Mucosa of stomach (tissue), 1 donor: ENCODE measurements around the gene COL11A2.
A peak's percentile ranks its signal among the peaks of the same experiment; 100 is the strongest.
"Not testable (repeated sequence)": the region's sequence is repeated elsewhere in the genome, so short reads cannot be mapped to it uniquely, and the experiment has no call there.

Source experiments
- H3K27me3 ChIP-seq: one replicate; pipeline ENCODE4 v1.7.0; 2013; ENCODE audit warnings: mild to moderate bottlenecking, low read length; ENCODE audit not compliant: control insufficient read depth, insufficient read depth
- H3K36me3 ChIP-seq: one replicate; pipeline ENCODE4 v1.7.0; 2013; ENCODE audit warnings: low read length; ENCODE audit not compliant: control insufficient read depth, insufficient read depth
- H3K4me1 ChIP-seq: one replicate; pipeline ENCODE4 v1.7.0; 2013; ENCODE audit warnings: mild to moderate bottlenecking, low read length; ENCODE audit not compliant: control insufficient read depth, insufficient read depth
- H3K4me3 ChIP-seq: one replicate; pipeline ENCODE4 v1.7.0; 2013; ENCODE audit warnings: low read length
- H3K9ac ChIP-seq: one replicate; pipeline ENCODE4 v1.7.0; 2013; ENCODE audit warnings: mild to moderate bottlenecking, low read length, moderate library complexity
- H3K9me3 ChIP-seq: one replicate; pipeline ENCODE4 v1.7.0; 2013; ENCODE audit warnings: mild to moderate bottlenecking, low read length, moderate library complexity; ENCODE audit not compliant: control insufficient read depth
- donor health status: Pancreatic carcinoma.

The COL11A2 gene

GRCh38 chr6:33164665-33165373, 27.4 kb downstream of the COL11A2 start:
- Histone ChIP-seq H3K9ac (no peak overlapping the region), H3K9me3 (no peaks in the 10 kb centered on the region), H3K4me1 (peaks cover 17% of the 10 kb centered on the region), H3K36me3 (no peaks in the 10 kb centered on the region), H3K27me3 (peaks cover 7% of the 10 kb centered on the region), H3K4me3 (no peak overlapping the region)

GRCh38 chr6:33164176-33164575, 28.1 kb downstream of the COL11A2 start:
- H3K27me3 ChIP-seq = peaks cover 7% of the 10 kb centered on the region
- H3K9me3 ChIP-seq = no peaks in the 10 kb centered on the region
- H3K9ac ChIP-seq = no peak overlapping the region
- peaks cover 17% of the 10 kb centered on the region for H3K4me1 ChIP-seq
- no peaks in the 10 kb centered on the region for H3K36me3 ChIP-seq
- H3K4me3 ChIP-seq = no peak overlapping the region

DNA sequence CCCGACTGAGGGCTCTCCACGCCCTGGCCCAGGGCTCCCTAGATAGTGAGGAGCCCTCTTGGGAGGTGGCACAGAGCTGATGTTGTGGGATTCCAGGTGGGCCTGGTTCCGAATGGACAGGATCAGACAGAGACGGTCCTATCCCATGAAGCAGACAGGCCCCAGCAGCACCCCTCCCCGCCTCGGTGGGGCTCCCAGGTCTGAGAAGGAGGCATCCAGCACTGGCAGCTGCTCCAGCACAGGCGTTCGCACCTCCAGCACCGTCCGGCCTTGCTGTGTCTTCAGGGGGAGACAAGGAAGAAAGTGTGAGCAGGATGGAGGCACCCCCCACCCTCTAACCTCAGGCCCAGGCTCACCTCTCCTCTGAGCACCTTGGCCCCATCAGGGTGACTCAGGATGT, 28.7 kb downstream of the COL11A2 start:
- Histone ChIP-seq H3K27me3 (peaks cover 7% of the 10 kb centered on the region), H3K4me1 (peaks cover 17% of the 10 kb centered on the region)

GRCh38 chr6:33161354-33162331, 30.6 kb downstream of the COL11A2 start:
- H3K9me3 ChIP-seq = no peaks in the 10 kb centered on the region
- peaks cover 17% of the 10 kb centered on the region for H3K4me1 ChIP-seq
- H3K36me3 ChIP-seq = no peaks in the 10 kb centered on the region
- peaks cover 7% of the 10 kb centered on the region for H3K27me3 ChIP-seq
- peak overlapping the region; percentile 69 for H3K9ac ChIP-seq
- peak overlapping the region; percentile 49 for H3K4me3 ChIP-seq

More for the DNA sequence above, 28.7 kb downstream of the COL11A2 start:
- H3K9ac ChIP-seq = no peak overlapping the region
- H3K36me3 ChIP-seq = no peaks in the 10 kb centered on the region
- no peak overlapping the region for H3K4me3 ChIP-seq
- no peaks in the 10 kb centered on the region for H3K9me3 ChIP-seq

DNA sequence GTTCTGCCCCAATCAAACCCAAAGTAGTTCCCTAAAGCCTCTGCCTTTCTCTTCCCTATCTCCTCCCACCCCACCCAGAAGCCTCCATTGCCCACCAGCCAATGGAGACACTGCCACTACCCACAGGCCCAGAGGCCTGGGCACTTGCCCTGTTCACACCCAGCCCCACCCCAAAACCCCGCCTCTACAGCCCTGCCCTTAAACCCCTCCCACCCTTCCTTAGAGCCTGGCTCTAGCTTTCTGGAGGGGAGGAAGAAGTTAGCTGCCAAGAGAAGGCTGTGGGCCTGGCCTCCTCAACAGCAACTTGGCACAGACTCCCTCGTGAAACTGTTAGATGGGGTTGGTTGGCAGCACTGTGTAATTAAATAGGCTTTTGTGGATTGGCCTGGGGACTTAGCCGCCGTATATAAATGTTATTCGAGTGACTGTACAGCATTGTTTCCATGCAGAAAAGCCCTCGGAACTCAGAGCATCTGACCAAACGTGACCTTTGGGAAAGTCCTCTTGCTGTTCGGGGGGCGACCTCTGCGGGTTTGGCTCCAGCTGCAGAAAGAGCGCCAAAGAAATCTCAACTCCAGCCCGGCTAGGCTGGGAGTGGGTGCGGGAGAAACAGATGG, 31.4 kb downstream of the COL11A2 start:
- peaks cover 7% of the 10 kb centered on the region for H3K27me3 ChIP-seq
- H3K4me1 ChIP-seq = peaks cover 17% of the 10 kb centered on the region
- H3K9me3 ChIP-seq = no peaks in the 10 kb centered on the region
- no peak overlapping the region for H3K9ac ChIP-seq
- H3K4me3 ChIP-seq = peak overlapping the region; percentile 49
- H3K36me3 ChIP-seq = no peaks in the 10 kb centered on the region

- Histone ChIP-seq H3K9ac (no peak overlapping the region), H3K27me3 (peaks cover 7% of the 10 kb centered on the region), H3K4me1 (peaks cover 17% of the 10 kb centered on the region), H3K9me3 (no peaks in the 10 kb centered on the region), H3K4me3 (no peak overlapping the region), H3K36me3 (no peaks in the 10 kb centered on the region)
Observed at GRCh38 chr6:33160096-33160495, 32.2 kb downstream of the COL11A2 start.

DNA sequence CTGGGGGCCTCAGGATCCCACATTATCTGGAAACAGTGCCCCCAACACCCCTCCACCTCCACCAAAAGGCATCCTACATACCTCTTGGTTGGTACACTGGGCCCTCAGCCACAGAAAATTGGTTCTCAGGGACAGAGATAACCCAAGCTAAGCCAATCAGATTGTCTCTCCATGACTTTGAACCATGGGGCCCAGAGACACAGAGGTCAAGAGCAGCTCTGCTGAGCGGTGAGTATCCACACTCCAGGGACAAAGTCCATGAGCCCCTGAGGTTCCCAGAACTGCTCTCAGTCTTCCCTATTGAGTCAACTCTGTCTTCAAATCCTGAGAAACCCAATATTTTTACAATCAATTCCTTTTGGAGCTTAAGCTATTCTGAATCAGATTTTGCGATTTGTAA, 35.3 kb downstream of the COL11A2 start:
- Histone ChIP-seq H3K27me3 (peaks cover 2% of the 10 kb centered on the region), H3K4me3 (no peak overlapping the region), H3K9me3 (no peaks in the 10 kb centered on the region), H3K9ac (no peak overlapping the region), H3K4me1 (peaks cover 14% of the 10 kb centered on the region), H3K36me3 (no peaks in the 10 kb centered on the region)

- H3K9ac ChIP-seq = no peak overlapping the region
- H3K36me3 ChIP-seq = no peaks in the 10 kb centered on the region
- H3K27me3 ChIP-seq = no peaks in the 10 kb centered on the region
- no peaks in the 10 kb centered on the region for H3K9me3 ChIP-seq
- no peak overlapping the region for H3K4me3 ChIP-seq
- peaks cover 10% of the 10 kb centered on the region for H3K4me1 ChIP-seq
Observed at GRCh38 chr6:33156561-33156960, 35.7 kb downstream of the COL11A2 start.

GRCh38 chr6:33154349-33154748, 37.9 kb downstream of the COL11A2 start:
- Histone ChIP-seq H3K4me1 (no peaks in the 10 kb centered on the region), H3K27me3 (peaks cover 3% of the 10 kb centered on the region), H3K36me3 (no peaks in the 10 kb centered on the region), H3K9ac (no peak overlapping the region), H3K4me3 (no peak overlapping the region), H3K9me3 (no peaks in the 10 kb centered on the region)

GRCh38 chr6:33151050-33151449, 41.2 kb downstream of the COL11A2 start:
- H3K27me3 ChIP-seq = peaks cover 3% of the 10 kb centered on the region
- H3K4me1 ChIP-seq = no peaks in the 10 kb centered on the region
- no peaks in the 10 kb centered on the region for H3K36me3 ChIP-seq
- H3K4me3 ChIP-seq = no peak overlapping the region
- H3K9ac ChIP-seq = no peak overlapping the region
- no peaks in the 10 kb centered on the region for H3K9me3 ChIP-seq

DNA sequence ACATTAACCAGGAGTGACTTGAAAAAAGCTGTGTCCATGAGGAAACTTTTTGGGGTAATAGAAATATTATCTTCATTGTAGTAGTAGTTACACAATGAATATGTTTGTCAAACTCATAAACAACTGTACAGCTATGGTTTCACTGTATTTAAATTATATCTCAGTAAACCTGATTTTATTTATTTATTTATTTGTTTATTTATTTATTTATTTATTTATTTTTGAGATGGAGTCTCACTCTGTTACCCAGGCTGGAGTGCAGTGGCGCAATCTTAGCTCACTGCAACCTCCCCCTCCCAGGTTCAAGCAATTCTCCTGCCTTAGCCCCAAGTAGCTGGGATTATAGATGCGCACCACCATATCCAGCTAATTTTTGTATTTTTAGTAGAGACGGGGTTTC, 41.7 kb downstream of the COL11A2 start:
- not testable (repeated sequence) for H3K36me3 ChIP-seq, H3K4me1 ChIP-seq, H3K9ac ChIP-seq, H3K9me3 ChIP-seq, H3K4me3 ChIP-seq, H3K27me3 ChIP-seq
